ENCODE data around the gene FAM107B.

Gene FAM107B

DNA sequence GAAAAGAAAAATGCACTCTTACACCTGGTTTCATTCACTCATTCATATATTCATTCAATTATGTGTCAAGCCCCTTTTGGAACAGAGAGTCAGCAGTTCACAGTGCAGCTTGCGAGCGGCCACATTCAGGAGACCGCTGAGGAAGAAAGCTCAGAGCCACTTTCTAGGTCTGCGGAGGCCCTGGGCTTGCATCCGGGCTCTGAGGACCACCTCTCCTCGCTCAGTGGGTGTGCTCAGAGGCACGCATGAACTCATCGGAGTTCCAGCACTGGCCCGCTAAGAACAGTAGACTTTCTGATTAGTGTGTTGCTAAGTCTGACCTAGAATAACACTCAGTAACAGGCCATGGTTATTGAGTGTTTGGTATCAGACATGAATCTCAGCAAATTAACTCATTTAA lies 1.8 kb upstream of the FAM107B start:
- no peak for DNase-seq (ENCODE audit: low read depth)

DNA sequence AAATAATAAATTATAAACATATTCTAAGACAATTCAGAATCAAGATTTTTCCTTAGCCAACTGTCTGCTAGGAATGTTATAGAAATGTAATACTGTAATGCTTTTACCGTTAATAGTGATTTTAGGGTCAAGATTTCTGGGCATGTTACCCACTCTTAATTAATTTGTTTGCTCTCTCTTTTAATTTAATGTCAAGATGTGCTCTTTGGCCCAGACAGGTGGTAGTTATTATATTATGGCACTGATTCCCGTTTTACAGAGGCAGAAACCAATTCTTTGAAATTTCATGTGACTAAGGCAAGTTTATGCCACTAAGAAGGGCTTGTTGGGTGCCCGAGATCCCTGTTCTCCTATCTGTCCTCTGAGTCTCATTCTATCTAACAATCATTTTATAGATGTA lies 959 bp upstream of the FAM107B start:
- DNase-seq (ENCODE audit: low read depth) = no peak

DNA sequence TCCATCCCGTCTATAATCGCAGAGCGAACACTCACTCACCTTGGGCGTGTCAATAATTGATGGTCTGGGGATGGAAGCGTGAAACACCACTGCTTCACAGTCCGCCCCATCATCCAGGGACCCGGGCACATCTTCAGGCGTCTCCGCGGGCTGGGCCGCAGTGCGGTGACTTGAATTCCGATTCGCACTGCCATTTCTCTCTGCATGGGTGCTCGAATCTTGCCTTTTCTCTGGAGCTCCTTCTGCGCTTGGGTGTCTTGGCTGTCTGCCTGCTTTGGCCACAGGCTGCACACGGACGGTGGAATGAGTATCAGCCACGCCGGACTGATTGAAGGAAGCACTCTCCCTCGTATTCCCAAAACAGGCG lies 500 bp downstream of the FAM107B start:
- no peak for DNase-seq (ENCODE audit: low read depth)

DNA sequence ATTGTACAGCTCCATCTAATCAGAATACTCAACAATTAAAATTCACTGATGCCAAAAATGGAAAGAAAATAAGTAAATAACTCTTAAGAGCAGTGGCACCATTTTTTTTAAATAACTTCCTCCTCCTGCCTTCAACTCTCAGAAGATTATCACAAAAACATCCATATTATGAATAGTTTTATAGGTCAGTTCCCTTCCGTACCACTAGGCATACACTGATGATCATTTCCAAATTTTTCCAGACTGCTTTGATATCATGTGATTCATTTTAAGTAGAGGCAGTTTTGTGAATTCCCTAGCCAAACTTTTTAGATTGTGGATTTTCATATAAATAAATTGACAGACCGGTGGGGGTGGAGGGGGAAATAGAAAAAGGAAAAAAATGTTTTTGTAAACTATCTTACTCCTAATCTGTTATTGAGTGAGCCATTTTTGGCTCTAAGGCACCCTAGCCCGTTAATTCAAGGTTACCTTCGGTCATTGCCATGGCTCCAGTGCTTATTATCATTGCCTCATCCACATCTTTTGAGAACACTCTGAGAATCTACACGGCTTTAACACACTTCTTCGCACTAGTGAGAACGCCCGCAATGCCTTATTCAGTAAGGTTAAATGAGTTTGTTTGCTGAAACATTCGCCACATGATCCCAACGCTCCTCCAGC lies 1.0 kb downstream of the FAM107B start:
- DNase-seq (ENCODE audit: low read depth) = no peak

DNA sequence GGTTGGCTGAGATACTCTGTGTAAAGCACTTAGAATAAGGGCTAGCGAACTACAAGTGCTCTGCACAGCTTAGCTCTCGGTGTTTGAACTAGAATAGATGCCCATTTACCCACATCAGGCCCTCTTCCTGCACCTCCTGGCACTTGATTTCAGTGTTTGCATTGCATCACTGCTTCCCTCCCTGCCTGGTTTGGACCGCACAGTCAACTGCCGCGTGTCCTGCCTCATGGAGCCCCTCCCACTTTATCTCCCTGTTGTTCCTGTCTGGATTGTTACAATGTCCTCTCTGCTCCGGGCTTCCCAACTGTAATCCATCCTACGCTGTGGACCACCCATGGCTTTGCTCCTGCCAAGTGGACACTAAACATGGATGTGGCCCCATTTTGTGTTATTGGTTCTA lies 2.3 kb downstream of the FAM107B start:
- no peak for DNase-seq (ENCODE audit: low read depth)

DNA sequence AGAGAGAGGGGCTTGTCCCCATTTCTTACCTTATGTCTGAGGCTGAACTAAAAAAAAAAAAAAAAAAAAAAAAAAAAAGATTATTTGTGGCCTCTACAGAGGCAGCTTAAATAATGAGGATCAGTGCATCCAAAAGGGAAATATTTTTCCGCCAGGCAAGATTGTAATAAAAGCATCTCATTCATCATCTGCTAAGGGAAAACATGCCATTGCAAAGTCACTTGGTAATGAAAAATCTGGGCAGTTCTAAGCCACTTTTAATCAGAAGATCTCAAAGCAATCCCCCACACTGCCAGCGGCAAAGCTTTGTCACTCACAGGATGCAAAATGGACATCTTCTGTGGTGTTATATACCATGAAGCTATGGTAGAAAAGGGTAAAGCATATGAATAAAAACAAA lies 3.8 kb downstream of the FAM107B start:
- DNase-seq (ENCODE audit: low read depth) = no peak

DNA sequence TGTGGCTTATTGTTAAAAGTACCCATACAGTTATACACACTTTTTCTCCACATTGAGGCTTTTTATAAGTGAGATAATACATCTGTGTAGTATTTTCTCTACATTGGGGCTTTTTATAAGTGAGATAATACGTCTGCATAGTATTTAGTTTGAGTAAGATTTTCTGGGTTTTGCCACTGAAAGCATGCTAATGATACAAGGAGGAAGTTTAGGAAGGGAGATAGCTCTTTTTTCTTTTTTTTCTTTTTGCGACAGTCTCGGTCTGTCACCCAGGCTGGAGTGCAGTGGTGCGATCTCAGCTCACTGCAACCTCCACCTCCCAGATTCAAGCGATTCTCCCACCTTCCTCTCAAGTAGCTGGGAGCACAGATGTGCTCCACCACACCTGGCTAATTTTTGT lies 13.3 kb downstream of the FAM107B start:
- DNase-seq (ENCODE audit: low read depth) = no peak

DNA sequence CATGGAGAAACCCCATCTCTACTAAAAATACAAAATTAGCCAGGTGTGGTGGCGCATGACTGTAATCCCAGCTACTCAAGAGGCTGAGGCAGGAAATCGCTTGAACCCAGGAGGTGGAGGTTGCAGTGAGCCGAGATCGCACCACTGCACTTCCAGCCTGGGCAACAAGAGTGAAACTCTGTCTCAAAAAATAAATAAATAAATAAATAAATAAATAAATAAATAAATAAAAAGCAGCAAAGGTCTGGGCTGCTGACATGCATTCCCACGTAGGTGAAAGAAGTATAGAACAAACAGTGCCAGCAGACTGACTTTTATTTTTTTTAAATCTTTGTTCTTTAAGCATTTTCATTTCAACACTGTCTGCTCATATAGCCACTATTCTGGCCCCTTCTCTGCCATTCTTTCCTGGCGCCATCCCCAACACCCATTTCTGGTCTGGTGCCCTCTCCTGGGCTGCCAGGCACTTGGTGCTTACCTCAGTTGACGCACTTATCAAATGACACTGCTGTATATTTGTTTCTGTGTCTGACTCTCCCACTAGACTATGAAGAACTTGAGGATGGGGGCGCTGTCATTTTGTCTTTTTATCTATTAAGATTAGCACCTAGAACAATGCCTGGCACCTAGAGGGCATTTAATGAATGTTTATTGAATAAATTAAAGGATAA lies 15.6 kb downstream of the FAM107B start:
- no peak for DNase-seq (ENCODE audit: low read depth)

DNA sequence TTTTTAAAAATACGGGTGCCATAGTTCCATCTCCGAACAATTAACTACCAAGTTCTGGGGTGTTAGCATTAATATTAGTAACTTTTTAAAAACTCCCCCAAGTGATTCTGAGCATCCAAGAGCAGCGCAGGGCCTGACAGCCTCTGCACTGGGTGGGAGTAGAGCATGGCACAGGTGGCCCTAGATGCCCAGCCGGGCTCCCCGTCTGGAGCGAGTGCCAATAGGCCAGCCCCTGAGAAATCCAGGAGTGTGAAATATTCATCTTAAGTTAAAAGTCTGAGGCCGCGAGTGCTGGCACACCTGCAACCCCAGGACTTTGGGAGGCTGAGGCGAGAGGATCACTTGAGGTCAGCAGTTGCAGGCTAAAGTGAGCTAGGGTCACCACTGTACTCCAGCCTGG lies 16.2 kb downstream of the FAM107B start:
- DNase-seq (ENCODE audit: low read depth) = no peak

DNA sequence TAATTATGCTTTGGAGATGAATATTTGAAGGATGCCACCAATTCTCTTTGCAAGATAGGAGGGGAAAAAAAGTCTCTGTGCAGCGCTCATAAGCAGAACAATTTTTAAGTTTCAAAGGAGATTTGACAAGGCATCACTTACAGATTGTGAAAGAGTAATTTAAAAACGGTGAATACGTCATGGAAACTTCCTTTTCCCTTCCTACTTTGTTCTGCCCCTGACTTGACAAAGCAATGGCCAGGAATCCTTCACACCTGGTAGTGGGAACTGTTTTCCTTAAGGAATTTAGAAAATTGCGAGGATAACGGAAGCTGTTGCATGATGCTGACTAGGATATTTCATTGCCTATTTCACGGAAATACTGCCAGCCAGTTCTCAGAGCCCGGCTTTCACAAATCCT lies 16.7 kb downstream of the FAM107B start:
- no peak for DNase-seq (ENCODE audit: low read depth)

DNA sequence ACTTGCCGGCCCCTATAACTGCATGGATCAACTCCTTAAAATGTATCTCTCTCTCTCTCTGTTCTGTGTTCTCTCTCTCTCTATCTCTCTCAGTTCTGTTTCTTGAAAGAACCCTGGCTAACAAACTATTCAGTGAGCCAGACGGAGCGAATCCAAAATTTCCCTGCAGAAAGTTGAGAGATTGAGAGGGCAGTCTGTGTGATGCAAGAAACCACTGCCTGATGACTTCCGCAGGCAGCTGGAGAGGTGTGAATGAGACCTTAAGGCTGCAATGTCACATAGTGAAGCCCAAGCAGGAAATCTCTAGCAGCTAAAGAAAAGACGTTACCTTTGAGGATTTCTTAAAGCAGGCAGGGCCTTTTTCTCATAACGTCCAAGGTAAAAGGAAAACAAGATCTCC lies 17.3 kb downstream of the FAM107B start:
- DNase-seq (ENCODE audit: low read depth) = no peak

DNA sequence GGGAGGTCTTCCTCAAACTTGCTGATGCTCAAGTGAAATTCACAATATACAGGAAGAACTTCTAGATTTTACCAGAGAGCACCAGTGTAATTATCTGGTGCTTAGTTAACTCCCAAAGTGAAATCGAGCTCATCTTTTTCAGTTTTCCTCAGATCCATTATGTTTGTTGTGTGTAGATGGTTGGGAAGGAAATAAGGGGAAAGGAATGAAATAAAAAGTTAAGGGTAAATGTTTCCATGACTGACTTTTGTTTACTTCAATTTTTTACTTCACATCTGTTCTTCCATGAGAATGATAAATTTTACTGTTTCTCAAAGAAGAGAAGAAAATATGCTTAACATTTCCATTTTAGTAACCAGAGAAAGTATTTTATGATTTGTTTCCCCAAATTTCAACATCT lies 21.3 kb downstream of the FAM107B start:
- no peak for DNase-seq (ENCODE audit: low read depth)

DNA sequence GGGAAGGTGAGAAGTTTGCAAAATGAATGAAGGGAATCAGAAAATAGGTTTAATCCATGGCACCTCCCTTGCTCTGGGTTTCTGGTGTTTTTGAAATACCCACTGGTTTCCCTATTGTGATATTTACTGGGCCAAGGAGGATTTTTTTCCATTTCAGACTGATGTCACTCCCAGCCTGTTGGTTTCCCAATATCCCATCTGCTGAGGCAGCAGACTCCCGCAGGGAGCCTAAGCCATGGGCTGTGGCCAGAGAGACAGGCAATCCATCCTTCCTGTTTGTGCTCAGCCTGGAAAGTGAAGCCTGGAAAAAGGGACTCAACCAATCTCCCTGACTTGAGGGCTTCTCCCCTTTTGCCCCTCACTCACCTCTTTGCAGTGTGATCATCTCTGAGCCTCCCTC lies 22.8 kb downstream of the FAM107B start:
- DNase-seq (ENCODE audit: low read depth) = peak; percentile 18

DNA sequence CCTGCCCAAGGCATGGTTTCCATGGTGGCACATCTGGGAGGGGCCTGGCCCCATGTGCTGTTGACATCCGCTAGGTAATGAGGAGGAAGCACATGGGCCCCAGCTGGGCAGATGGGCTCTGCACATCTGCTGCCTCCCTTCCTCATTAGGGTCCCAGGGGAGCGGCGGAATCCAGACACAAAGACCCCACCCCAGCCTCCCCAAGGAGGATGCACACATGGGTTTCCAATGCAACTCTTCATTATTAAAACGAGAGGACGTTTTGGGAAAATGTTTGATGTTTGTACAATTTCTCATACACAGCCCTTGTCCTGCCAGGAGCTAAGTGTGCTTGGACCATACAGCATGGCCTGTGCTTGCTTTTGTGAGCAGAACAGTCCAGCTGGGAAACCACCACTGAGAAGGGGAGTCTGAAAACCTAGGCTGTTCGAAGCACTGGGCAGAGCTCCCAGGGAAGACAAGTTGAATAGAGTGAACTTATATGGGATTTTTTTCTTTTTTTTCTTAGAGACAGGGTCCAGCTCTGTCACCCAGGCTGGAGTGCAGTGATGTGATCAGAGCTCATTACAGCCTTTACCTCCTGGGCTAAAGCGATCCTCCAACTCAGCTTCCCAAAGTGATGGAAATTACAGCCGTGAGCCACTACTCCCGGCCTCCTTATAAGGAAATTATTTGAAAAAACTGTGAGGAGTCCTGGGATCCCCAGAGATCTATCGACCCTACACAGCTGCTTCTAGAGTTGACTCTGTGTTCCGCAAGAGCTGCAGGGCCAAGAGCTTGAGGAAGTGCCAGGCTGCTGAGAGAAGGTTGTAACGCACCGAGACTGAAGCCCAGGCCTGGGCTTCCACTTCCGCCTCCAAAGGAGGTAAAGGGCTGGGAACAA lies 23.4 kb downstream of the FAM107B start:
- no peak for DNase-seq (ENCODE audit: low read depth)

DNA sequence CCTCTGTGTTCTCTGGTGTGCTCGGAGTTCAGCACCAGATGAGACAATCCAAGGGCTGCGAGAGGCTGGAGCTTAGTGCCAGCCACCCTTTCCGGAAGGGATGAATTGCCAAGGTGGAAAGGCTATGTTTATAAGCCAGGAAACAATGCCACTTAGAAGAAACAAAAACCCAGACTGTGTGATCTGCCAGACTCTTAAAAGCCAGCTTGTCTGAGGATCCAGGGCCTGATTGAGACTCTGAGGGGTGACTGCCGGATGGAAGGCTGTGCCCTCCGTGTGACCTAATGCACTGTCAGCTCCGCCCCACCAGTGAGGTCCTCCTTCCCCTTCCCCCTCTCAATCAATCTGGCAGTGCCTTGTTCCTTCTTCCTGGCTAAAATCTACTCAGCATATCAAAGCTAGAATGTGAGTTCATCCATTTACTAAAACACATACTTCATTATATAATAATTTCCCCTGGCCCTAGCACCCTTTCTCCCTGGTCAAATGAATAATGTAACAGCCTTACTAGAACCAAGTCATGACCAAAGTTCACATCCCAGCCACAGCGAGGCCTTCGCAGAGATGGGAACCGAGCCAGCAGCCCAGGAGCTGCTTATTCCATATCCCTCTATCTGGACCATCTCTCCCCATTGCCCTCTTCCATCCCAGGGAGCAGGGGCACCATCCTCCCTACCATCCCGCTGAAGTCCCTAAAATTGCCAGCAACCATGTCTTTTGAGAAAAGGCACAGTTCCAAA lies 25.5 kb downstream of the FAM107B start:
- no peak for DNase-seq (ENCODE audit: low read depth)

DNA sequence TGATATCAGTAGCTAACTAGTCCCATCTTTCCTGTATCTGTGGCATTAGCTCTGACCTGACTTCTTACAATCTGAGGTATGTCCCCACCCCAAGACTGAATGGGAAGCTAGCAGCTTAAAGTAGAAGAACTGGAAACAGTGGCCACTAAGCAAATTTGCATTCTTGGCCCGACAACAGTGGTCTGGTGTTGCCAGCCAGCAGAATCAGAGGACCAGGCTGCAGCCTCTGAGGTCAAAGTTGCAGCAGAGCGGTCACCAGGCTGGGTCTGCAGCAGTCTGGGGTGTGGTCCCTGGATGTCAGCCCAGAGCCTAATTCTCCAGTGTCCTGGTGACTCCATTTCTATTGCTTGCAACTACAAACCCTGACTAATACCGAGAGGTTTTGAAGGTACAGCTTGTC lies 26.3 kb downstream of the FAM107B start:
- DNase-seq (ENCODE audit: low read depth) = no peak

DNA sequence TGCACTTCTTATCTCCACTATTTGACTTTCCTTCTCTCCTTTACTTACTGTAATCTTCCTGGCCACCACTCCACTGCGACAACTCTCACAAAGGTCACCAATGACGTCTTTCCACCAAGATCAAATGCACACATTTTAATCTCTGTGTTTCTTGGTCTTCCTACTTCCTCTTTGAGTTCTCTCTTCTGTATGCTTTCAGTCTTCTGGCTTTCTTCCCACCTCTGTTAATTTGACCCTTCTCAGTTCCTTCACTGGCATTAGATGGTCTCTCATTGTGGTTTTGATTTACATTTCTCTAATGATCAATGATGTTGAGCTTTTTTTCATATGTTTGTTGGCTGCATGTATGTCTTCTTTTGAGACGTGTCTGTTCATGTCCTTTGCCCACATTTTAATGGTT lies 31.9 kb downstream of the FAM107B start:
- DNase-seq (ENCODE audit: low read depth) = no peak

DNA sequence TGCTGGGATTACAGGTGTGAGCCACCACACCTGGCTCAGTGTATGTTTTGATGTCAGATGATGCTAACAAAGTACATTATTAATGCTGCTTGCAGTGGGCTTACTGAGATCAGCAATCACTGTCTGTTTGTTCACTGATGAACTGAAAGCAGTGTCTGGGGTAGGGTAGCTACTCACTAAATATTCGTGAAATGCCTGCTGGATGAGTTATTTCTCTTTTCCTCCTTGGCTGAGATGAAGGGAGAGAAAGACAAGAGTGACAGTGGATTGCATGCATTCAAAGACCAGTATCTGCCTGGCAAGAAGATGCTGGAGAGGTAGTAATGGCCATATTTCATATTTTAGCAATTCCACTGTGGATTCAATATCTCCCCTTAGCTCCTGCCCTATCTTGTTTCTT lies 32.3 kb downstream of the FAM107B start:
- no peak for DNase-seq (ENCODE audit: low read depth)

DNA sequence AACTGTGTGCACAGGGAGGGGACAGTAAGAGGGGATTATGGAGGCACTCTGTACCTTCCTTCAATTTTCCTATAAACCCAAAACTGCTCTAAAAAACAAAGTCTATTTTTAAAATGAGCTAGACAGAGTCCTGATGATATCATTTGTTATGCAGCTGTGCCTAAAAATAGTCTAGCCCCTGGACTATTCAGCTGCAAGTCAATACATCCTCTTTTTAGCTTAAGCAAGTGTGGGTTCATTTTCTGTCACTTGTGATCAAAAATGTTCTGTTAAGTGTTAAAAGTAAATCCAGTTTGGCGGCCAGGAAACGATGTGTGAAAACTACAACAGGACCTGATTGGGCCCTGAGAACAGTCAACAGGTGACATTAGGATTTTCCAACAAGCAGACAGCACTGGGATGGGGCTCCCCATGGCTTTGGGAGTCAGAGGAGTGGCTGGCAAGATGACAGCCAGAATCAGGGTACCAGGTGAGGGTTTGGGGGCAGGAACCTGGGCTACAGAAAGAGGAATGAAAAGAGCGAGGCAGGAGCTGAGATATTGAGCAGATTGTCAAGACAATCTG lies 33.9 kb downstream of the FAM107B start:
- no peak for DNase-seq (ENCODE audit: low read depth)

DNA sequence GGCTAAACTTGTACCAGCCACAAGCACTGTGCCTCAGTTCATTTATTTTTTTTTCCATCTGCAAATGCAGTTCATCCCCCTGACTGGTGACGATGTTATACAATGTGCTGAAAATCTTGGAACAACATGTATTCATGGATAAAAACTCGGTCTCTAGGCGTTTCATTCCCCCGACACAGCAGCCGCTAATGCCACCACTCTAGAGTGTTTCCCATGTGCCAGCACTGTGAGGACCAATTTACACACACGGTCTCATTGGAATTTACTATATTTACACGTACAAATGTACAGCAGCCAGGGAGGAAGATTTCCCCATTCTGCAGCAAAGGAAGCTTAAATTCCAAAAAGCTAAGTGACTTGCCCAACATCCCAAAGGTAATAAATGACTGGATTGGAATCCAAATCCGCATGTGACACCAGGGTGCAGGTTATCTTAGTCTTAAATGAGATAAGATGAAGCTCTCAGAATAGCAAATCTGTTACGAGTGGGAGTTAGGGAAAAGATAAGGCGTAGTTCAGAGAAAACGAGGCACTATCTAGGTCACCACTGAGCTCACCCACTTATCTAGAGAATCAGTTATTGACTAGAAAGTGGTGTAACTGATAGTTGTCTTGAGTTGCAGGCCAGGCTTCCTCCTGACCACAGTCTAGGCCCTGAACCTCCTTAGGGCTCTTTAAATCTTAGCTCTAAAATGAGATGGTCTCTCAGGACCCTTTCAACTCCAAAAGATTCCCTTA lies 36.7 kb downstream of the FAM107B start:
- no peak for DNase-seq (ENCODE audit: low read depth)

DNA sequence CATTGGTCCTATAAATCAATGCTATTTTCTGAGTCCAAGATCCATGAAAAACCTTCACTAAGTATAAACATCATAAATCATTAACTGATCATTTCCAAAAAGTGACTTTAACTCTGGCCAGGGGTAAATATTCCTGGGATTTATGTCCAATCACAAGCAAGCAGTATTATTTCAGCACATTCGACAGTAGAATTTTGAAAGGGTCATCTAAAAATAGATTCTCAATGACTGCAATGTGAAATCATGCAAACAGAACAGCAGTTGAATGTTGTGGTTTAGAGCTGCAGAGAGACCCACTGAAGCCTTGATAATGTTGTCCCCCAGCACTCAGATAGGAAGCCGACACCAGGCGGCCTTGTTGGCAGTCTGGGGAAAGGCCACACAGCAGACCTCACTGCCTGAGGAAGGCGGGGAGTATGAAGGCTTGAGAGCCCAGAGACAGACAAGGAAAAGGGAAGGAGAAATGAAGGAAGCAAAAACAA lies 38.1 kb downstream of the FAM107B start:
- DNase-seq (ENCODE audit: low read depth) = peak; percentile 58
